Mesenchymal stem cell (in vitro differentiated cells and primary cell): ENCODE measurements around the gene CPZ.

Source experiments
- DNase-seq: peaks from one replicate; pipeline ENCODE4 v3.0.0-alpha.2; 2013
- H2AFZ ChIP-seq: one replicate; pipeline ENCODE4 v1.6.1; 2013; ENCODE audit warnings: low read depth, mild to moderate bottlenecking, control low read depth, inconsistent platforms, low read length, moderate library complexity
- H2AK5ac ChIP-seq: 2 replicates; pipeline ENCODE4 v1.6.1; 2013; ENCODE audit warnings: low read length, moderate library complexity, mild to moderate bottlenecking, inconsistent platforms; ENCODE audit not compliant: severe bottlenecking
- H2BK120ac ChIP-seq: one replicate; pipeline ENCODE4 v1.6.1; 2013; ENCODE audit warnings: low read depth, mild to moderate bottlenecking, inconsistent platforms, low read length, moderate library complexity
- H2BK12ac ChIP-seq, 2 experiments: one replicate each; pipeline ENCODE4 v1.6.1; 2013; ENCODE audit warnings: inconsistent platforms in 2 of 2, low read length in 2 of 2, mild to moderate bottlenecking in 2 of 2, moderate library complexity in 2 of 2, control low read depth in 1 of 2
- H2BK15ac ChIP-seq: one replicate; pipeline ENCODE4 v1.6.1; 2013; ENCODE audit warnings: mild to moderate bottlenecking, low read depth, inconsistent platforms; ENCODE audit not compliant: poor library complexity, severe bottlenecking
- H2BK5ac ChIP-seq: 2 replicates; pipeline ENCODE4 v1.6.1; 2013; ENCODE audit warnings: low read depth, mild to moderate bottlenecking, low read length, control low read depth, inconsistent platforms; ENCODE audit not compliant: poor library complexity, severe bottlenecking
- H3K14ac ChIP-seq, 2 experiments: one replicate each; pipeline ENCODE4 v1.6.1; 2013; ENCODE audit warnings: inconsistent platforms in 2 of 2, low read length in 2 of 2, control low read depth in 1 of 2, mild to moderate bottlenecking in 1 of 2, moderate library complexity in 1 of 2
- H3K18ac ChIP-seq, 2 experiments: one replicate each; pipeline ENCODE4 v1.6.1; 2013; ENCODE audit warnings: inconsistent platforms in 2 of 2, low read length in 2 of 2, control low read depth in 1 of 2, low read depth in 1 of 2, mild to moderate bottlenecking in 1 of 2
- H3K23ac ChIP-seq, 2 experiments: one replicate each; pipeline ENCODE4 v1.6.1; 2013; ENCODE audit warnings: inconsistent platforms in 2 of 2, low read length in 2 of 2, mild to moderate bottlenecking in 2 of 2, moderate library complexity in 2 of 2, control low read depth in 1 of 2
- H3K27ac ChIP-seq: 2 replicates; pipeline ENCODE4 v1.5.1; 2013; ENCODE audit warnings: mild to moderate bottlenecking, moderate library complexity, low read length, control low read depth, inconsistent platforms; ENCODE audit not compliant: poor library complexity, severe bottlenecking
- H3K27me3 ChIP-seq, 2 experiments: 2 replicates each; pipeline versions ENCODE4 v1.6.1 to v1.7.0; 2013; ENCODE audit warnings: low read length in 2 of 2, mild to moderate bottlenecking in 2 of 2, moderate library complexity in 2 of 2, control low read depth in 1 of 2, inconsistent platforms in 1 of 2; ENCODE audit not compliant: control insufficient read depth in 1 of 2, insufficient read depth in 1 of 2
- H3K36me3 ChIP-seq, 2 experiments: 2 replicates each; pipeline versions ENCODE4 v1.6.1 to v1.7.0; 2013; ENCODE audit warnings: low read length in 2 of 2, control low read depth in 1 of 2, inconsistent platforms in 1 of 2, low read depth in 1 of 2, mild to moderate bottlenecking in 1 of 2; ENCODE audit not compliant: insufficient read depth in 2 of 2, control insufficient read depth in 1 of 2
- H3K4ac ChIP-seq, 2 experiments: one replicate each; pipeline ENCODE4 v1.6.1; 2013; ENCODE audit warnings: inconsistent platforms in 2 of 2, low read length in 2 of 2, mild to moderate bottlenecking in 2 of 2, moderate library complexity in 2 of 2, control low read depth in 1 of 2, low read depth in 1 of 2
- H3K4me1 ChIP-seq: 2 replicates; pipeline ENCODE4 v1.6.1; 2013; ENCODE audit warnings: low read depth, low read length, control low read depth; ENCODE audit not compliant: control insufficient read depth, insufficient read depth
- H3K4me2 ChIP-seq: 2 replicates; pipeline ENCODE4 v1.6.1; 2013; ENCODE audit warnings: low read length, mild to moderate bottlenecking, inconsistent platforms; ENCODE audit not compliant: poor library complexity, severe bottlenecking
- H3K4me3 ChIP-seq, 2 experiments: 2 replicates each; pipeline versions ENCODE4 v1.5.1 to v1.7.0; 2013; ENCODE audit warnings: low read length in 2 of 2, mild to moderate bottlenecking in 2 of 2, control low read depth in 1 of 2, low read depth in 1 of 2; ENCODE audit not compliant: insufficient read depth in 1 of 2
- H3K79me1 ChIP-seq: replicated peaks from 2 replicates; pipeline ENCODE4 v1.6.1; 2013; ENCODE audit warnings: mild to moderate bottlenecking, control low read depth, low read length, inconsistent platforms; ENCODE audit not compliant: poor library complexity, severe bottlenecking
- H3K9ac ChIP-seq: 2 replicates; pipeline ENCODE4 v1.7.0; 2013; ENCODE audit warnings: mild to moderate bottlenecking, low read length, moderate library complexity
- H3K9me3 ChIP-seq: 2 replicates; pipeline ENCODE4 v1.7.0; 2013; ENCODE audit warnings: mild to moderate bottlenecking, low read length; ENCODE audit not compliant: control insufficient read depth
- H4K8ac ChIP-seq: one replicate; pipeline ENCODE4 v1.6.1; 2013; ENCODE audit warnings: inconsistent platforms, mild to moderate bottlenecking, low read length, moderate library complexity
- H4K91ac ChIP-seq: one replicate; pipeline ENCODE4 v1.6.1; 2013; ENCODE audit warnings: mild to moderate bottlenecking, low read length, inconsistent platforms
- WGBS: methylation state at CpG from one replicate; pipeline ENCODE4 v1.1.7; 2013; ENCODE audit warnings: mixed read lengths; 5-methylcytosine and 5-hydroxymethylcytosine counted together

The CPZ gene

DNA sequence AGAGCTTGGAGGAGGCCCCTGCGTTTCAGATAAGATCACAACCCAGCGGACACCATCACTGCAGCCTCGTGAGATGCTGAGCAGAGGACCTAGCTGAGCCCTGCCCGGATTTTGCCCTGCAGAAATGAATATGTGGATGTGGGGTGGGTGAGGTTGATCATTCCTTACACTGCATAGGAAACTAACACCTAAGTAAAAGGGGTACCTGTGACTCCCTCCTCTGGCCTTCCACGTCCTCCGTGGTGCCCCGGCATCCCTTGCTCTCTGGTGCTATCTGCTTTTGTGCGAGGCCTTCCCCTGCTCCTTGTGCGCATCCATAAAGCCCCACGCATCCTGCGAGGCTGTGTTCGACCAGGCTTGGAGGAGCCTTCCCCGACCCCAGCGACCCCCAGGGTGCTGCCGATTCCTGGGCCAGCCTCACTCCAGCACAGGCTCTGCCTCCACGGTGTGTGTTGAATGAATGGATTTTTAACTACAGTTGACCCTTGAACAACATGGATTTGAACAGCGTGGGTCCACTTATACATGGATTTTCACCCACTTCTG is 37.9 kb upstream of the CPZ start:
- peaks cover 12 to 32% of the 10 kb centered on the region in 2 experiments for H3K27me3 ChIP-seq
- no peak overlapping the region for H2BK15ac ChIP-seq
- H3K79me1 ChIP-seq, result no peaks in the 10 kb centered on the region
- H2AK5ac ChIP-seq, result no peak overlapping the region
- no peak for DNase-seq
- no peak overlapping the region for H2BK5ac ChIP-seq
- peaks cover 12% of the 10 kb centered on the region for H3K4me1 ChIP-seq
- no peak overlapping the region for H4K8ac ChIP-seq
- no peak overlapping the region for H2AFZ ChIP-seq
- H3K4ac ChIP-seq, result no peak overlapping the region
- H3K14ac ChIP-seq, result no peak overlapping the region
- no peak overlapping the region for H4K91ac ChIP-seq
- H3K18ac ChIP-seq, result no peak overlapping the region
- H2BK12ac ChIP-seq, result no peak overlapping the region
- no peak overlapping the region for H3K23ac ChIP-seq
- H3K27ac ChIP-seq, result no peak overlapping the region
- no peak overlapping the region for H3K9ac ChIP-seq
- H2BK120ac ChIP-seq, result no peak overlapping the region
- peaks cover 5% of the 10 kb centered on the region for H3K9me3 ChIP-seq
- 89% methylated on average over 13 of the region's 17 CpGs for WGBS
- H3K4me2 ChIP-seq, result no peak overlapping the region
- H3K36me3 ChIP-seq, result no peaks in the 10 kb centered on the region
- H3K4me3 ChIP-seq, result no peak overlapping the region

DNA sequence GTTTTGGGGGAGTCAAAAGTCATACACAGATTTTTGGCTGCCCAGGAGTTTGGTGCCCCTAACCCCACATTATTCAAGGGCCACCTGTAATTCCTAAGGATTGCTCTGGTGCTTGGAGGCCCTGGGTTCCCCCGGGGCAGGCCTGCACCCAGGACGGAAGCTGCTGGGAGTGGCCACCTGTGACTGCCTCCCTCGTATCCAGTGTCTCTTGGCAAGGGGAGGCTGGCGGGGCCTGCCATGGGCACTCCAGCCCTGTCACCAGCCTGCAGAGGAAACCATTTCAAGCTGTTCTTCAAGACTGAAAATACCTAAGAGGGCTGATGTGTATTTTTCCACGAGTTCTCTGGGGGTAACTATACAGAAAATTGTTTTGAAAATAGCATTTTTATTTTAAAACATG is 36.8 kb upstream of the CPZ start:
- H3K23ac ChIP-seq, result no peak overlapping the region
- H3K36me3 ChIP-seq, result no peaks in the 10 kb centered on the region
- no peak overlapping the region for H4K8ac ChIP-seq
- no peak for DNase-seq
- peaks cover 5% of the 10 kb centered on the region for H3K9me3 ChIP-seq
- no peak overlapping the region for H4K91ac ChIP-seq
- H3K27ac ChIP-seq, result no peak overlapping the region
- H3K79me1 ChIP-seq, result no peaks in the 10 kb centered on the region
- H3K4me3 ChIP-seq, result no peak overlapping the region
- WGBS, result 81% methylated on average over 5 of the region's 5 CpGs
- H3K14ac ChIP-seq, result no peak overlapping the region
- H2BK120ac ChIP-seq, result no peak overlapping the region
- H3K4me2 ChIP-seq, result no peak overlapping the region
- H3K4ac ChIP-seq, result no peak overlapping the region
- H3K9ac ChIP-seq, result no peak overlapping the region
- H2AK5ac ChIP-seq, result peak overlapping the region; percentile 38
- H2BK12ac ChIP-seq, result no peak overlapping the region
- peaks cover 12 to 27% of the 10 kb centered on the region in 2 experiments for H3K27me3 ChIP-seq
- H2AFZ ChIP-seq, result no peak overlapping the region
- H2BK15ac ChIP-seq, result no peak overlapping the region
- no peak overlapping the region for H3K18ac ChIP-seq
- peaks cover 17% of the 10 kb centered on the region for H3K4me1 ChIP-seq
- H2BK5ac ChIP-seq, result no peak overlapping the region

DNA sequence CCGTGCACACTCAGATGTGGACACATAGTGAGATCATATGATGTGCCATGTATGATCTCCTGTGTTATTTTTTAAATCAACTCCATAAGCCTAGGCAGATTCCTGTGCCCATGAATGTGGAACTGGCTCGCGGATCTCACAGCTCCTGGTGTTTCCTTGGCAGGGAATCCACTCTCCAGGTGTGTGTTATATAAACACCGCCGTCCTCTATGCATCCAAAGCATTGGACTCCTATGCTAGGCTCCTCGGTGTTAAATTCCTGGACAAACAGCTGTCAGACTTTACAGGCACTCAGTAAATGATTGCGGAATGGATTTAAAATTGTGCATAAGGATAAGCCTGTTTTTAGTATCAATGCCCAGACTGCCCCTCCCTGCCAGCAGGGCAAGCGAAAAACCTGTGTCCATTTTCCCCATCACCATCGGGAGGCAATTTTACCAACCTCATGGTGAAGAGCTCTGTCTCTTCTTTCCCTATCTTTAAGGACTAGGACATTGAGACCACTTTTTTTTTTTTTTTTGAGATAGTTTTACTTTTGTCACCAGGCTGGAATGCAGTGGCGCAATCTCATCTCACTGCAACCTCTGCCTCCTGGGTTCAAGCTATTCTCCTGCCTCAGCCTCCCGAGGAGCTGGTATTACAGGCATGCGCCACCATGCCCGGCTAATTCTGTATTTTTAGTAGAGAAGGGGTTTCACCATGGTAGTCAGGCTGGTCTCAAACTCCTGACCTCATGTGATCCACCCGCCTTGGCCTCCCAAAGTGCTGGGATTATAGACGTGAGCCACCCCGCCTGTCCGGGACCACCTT is 36.0 kb upstream of the CPZ start:
- H2BK12ac ChIP-seq, result no peak overlapping the region
- H3K27ac ChIP-seq, result peak overlapping the region; percentile 8
- H2BK15ac ChIP-seq, result no peak overlapping the region
- H4K91ac ChIP-seq, result no peak overlapping the region
- H4K8ac ChIP-seq, result no peak overlapping the region
- H3K9me3 ChIP-seq, result peaks cover 3% of the 10 kb centered on the region
- H3K14ac ChIP-seq, result no peak overlapping the region
- H3K36me3 ChIP-seq, result no peaks in the 10 kb centered on the region
- H2AK5ac ChIP-seq, result no peak overlapping the region
- H3K9ac ChIP-seq, result no peak overlapping the region
- peak overlapping the region; percentile 29 for H3K4me2 ChIP-seq
- H3K4ac ChIP-seq, result no peak overlapping the region
- H3K4me1 ChIP-seq, result peaks cover 17% of the 10 kb centered on the region
- H3K23ac ChIP-seq, result no peak overlapping the region
- no peak for DNase-seq
- H3K79me1 ChIP-seq, result no peaks in the 10 kb centered on the region
- no peak overlapping the region for H2BK5ac ChIP-seq
- peak overlapping the region; percentile 44 for H2AFZ ChIP-seq
- 74% methylated on average over 12 of the region's 17 CpGs for WGBS
- no peak overlapping the region for H3K4me3 ChIP-seq
- no peak overlapping the region for H3K18ac ChIP-seq
- no peak overlapping the region for H2BK120ac ChIP-seq
- peaks cover 9 to 23% of the 10 kb centered on the region in 2 experiments for H3K27me3 ChIP-seq

DNA sequence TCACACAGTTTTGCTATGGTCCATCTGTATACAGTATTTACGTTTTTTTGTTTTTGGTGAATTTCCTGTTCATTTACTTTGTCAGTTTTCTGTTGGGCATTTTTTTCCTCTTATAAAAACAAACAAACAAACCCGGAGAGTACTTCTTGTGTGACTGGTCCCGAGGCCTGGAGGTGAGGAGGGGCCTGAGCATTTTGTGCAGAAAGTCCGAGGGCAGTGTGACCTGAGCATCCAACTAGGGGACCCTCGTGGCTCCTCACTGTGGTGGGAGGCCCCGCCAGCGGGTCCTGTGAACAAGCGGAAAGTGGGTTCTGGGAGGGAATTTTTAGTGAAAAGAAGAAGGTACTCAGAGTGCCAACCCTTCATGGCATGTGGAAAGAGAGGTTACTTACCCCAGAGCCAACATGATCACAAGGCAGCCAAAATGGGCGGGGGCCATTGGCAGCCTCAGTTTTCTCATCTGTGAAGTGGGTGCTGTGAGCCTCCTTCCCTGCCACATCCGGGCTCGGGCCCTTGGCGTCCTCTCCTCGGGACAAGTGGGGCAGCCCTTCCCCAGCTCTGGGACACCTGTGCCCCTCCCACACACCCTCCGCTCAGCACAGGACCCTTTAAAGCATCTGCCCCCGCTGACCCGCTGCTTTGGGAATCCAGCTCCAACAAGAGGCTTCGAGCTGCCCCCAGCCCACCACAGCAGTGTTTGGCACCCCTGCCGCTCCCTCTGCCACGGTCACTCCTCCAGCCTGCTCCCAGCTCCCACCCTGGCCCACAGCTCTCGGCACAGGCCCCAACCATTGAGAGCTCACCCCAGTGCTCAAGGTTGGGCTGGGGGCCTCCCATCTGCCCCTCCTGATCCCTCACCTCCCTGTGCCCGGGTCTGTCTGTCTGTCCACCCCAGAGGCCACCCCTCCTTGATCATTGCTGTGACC is 35.2 kb upstream of the CPZ start:
- no peak for DNase-seq
- no peak overlapping the region for H4K8ac ChIP-seq
- H2AK5ac ChIP-seq, result peak overlapping the region; percentile 31
- H3K27me3 ChIP-seq, result peaks cover 6 to 19% of the 10 kb centered on the region in 2 experiments
- H3K9ac ChIP-seq, result no peak overlapping the region
- H3K79me1 ChIP-seq, result no peaks in the 10 kb centered on the region
- H2BK15ac ChIP-seq, result no peak overlapping the region
- H3K14ac ChIP-seq, result no peak overlapping the region
- H3K4me3 ChIP-seq, result no peak overlapping the region
- WGBS, result 81% methylated on average over 20 of the region's 21 CpGs
- no peak overlapping the region for H2BK120ac ChIP-seq
- H3K4me1 ChIP-seq, result peaks cover 17% of the 10 kb centered on the region
- no peak overlapping the region for H2BK12ac ChIP-seq
- H2AFZ ChIP-seq, result no peak overlapping the region
- H4K91ac ChIP-seq, result no peak overlapping the region
- no peak overlapping the region for H3K18ac ChIP-seq
- H2BK5ac ChIP-seq, result no peak overlapping the region
- H3K27ac ChIP-seq, result no peak overlapping the region
- H3K4ac ChIP-seq, result no peak overlapping the region
- no peak overlapping the region for H3K4me2 ChIP-seq
- H3K23ac ChIP-seq, result no peak overlapping the region
- H3K9me3 ChIP-seq, result no peaks in the 10 kb centered on the region
- no peaks in the 10 kb centered on the region for H3K36me3 ChIP-seq
